ENCODE results near the gene MT1X.
A peak's percentile ranks its signal among the peaks of the same experiment; 100 is the strongest.
"Not testable (repeated sequence)": the region's sequence is repeated elsewhere in the genome, so short reads cannot be mapped to it uniquely, and the experiment has no call there.

The MT1X gene

DNA sequence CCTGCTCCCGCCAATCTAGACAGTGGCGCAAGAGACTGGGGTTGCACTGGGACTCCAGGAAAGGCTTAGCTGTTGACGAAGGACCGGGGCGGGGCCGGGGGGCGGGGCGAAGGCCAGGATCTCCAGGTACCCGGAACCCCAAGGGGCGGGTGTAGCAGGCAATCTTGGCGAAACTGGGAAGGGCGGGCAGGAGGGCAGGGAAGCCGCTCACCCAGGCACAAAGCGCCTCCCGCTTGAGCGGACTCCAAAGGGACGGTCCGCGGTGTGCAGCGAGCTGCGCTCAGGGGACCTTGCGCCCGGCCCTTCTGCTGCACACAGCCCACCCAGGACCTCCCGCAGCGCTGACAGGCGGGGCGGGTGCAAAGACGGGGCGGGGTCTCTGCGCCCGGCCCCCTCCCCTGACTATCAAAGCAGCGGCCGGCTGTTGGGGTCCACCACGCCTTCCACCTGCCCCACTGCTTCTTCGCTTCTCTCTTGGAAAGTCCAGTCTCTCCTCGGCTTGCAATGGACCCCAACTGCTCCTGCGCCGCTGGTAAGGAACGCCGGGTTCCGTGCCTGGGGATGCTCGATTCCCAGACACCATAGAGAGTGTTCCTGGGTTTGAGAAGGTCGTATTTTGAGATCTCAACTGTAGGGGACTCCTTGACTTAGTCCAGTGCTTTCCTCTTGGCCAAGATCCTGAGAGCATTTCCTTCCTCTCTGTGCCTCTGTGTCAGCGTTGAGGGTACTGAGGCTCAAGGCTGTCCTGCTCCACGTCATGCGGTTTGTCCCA is 24.5 kb upstream of the MT1X start, which contains the start of gene MT1F:
Gene MT1F, plus strand, starts transcription at position 405 of the 772 bp plus-strand sequence. Its CDS starts 100 bp downstream, at position 505.
- no peak for DNase-seq

DNA sequence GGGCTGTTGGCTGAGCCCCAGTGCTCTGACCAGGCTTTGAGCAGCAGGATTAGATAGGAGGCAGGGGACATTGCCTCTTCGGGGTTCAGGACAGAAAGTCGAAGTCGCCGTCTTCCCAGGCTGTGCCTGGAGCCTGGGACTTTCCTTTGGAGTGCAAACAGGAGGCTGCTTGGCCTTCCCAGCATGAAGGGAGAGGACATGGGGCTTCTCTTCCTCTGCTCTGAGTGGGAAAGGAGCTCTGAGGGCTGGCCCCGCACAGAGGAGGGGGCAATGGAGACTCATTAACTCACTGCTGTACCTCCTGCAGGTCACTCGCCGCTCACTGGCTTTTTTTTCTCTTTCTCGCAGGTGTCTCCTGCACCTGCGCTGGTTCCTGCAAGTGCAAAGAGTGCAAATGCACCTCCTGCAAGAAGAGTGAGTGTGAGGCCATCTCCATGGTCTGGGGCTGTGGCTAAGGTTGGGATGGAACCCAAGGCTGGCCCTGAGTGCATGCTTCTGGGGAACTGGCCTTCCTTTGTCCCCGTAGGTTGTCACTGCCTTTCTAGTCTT is 23.9 kb upstream of the MT1X start:
- no peak for DNase-seq

DNA sequence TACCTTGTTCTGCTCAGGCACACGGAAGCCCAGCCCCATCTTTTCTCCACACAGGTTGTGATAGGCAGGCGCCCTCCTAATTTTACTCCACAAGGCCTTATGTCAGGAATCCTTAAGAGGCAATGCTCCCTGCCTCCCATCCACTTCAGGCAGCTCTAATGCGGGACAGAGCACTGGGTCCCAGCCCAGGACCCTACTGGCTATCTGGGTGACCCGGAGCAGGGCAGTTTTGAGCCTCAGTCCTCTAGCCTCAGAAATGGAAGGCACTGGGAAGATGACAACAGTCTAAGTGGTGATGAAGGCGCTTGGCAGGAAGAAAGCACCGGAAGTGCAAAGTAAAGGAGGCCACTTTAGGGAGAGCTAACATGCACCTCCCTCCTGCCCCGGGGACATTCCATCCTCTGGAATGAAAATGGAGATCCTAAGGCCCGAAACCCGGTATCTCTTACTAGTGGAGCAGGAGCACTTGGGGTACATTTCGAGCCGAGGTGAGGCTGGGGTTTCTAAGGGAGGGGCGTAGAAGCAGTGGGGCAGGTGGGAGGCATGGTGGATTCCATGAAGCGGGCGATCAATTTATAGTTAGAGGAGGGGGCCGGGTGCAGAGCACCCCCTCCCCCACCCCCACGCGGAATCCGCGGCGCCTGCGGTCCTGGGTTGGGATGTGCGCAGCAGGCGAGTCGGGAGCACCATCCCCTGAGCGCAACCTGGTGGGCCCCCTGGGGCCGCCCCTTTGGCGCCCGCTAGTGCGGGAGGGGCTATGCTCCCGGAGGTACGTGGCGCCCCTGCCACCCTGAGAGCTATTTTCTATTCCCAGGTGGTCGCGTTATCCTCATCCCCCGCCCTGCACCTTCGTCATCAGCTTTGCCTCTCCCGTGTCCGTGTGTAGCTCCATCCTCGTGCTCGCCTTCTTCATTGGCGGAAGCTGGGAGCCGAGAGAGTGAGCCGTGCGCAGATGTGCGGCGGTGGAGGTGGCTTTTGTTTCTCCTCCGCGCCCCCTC is 19.6 kb upstream of the MT1X start:
- no peak for DNase-seq

DNA sequence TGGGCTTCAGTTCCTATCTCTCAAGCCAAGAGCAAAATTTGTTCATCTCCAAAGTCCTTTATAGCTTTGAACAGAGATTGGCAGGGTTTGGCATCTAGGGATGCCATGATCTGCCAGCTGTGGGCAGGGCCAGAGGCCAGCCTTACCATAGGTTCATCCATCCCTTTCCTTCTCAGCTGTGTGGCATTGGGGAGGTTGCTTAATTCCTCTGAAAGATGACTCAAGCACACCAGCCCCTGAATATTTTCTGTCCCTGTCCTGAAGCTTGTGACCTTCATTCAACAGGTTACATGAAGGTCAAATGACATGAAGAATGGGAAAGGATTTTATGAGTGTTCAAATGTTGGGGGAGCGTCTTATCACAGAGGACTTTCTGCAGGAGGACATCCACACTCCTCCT is 17.8 kb upstream of the MT1X start:
- no peak for DNase-seq

DNA sequence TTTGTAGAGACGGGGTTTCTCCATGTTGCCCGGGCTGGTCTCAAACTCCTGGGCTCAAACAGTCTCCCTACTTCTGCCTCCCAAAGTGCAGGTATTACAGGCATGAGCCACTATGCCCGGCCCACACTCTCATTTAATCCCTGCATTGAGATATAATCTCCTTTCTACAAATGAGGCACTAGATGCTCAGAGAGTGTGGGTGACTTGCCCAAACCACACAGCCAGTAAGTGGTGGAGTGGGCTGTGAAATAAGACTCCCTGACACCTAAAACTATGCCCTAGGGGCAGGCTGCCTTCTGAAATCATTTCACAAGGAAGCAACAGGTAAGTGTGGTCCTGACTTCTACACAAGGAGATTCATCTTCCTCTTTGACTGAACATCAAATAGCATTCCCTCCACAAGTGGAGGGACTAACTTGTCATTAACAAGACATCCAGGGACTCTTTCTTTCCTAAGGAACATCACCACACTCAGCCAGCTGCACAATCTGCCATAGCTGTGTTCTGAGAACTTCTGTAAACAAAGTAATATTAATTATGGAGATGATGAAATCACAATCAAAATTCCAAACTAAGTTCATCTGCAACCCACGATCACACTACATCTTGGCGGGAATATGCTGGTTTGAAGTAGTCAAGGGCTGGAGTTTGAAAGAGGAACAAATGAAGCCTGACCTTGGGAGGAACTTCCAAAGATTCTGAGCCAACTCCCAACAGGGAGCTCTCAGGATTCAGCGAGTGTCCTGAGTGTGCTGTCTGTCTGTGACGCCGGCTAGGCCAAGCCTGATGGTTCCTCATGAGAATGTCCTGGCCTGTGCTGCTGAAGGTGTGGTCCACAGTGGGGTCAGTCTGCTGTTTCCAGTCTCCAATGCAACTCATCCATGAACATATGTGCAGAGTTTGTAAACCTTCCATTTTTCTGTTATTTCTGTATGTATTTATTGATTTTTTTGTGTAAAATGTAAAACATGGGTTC is 16.7 kb upstream of the MT1X start:
- not testable (repeated sequence) for DNase-seq

DNA sequence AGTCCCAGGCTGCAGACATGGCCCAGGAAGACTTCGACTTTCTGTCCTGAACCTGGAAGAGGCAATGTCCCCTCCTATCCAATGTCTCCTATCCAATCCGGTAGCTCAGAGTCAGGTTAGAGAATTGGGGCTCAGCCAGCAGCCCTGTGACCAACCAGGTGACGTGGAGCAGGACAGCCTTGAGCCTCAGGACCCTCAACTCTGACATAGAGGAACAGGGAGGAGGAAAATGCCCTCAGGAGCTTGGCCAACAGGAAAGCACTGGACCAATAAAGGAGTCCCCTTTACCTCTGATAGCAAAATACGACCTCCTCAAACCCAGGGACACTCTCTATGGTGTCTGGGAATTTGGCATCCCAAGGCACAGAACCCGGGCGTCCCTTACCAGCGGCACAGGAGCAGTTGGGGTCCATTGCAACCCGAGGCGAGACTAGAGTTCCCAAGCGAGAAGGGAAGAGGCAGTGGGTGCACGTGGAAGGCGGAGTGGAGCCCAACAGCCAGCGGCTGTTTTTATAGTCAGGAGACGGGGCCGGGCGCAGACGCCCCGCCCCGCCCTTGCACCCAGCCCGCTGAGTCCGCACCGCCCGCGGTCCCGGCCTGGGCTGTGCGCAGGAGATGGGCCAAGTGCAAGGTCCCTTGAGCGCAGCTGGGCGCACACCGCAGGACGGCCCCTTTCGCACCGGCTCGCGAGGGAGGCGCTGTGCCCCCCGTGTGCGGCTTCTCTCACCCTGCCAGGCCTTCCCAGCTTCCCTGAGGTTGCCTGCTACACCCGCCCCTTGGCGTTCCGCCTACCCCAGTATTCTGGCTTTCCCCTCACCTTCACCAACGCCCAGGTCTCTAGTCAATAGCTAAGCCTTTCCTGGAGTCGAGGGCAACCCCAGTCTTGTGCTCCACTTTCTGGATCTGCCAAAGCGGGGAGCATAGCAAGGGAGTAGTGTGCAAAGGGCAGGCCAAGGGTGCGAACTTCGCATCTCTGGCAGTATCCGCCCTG is 14.4 kb upstream of the MT1X start, which contains the start of gene MT1G:
Gene MT1G, minus strand, starts transcription at position 485 of the 991 bp plus-strand sequence. Its CDS starts 72 bp downstream, at position 413.
- no peak for DNase-seq

DNA sequence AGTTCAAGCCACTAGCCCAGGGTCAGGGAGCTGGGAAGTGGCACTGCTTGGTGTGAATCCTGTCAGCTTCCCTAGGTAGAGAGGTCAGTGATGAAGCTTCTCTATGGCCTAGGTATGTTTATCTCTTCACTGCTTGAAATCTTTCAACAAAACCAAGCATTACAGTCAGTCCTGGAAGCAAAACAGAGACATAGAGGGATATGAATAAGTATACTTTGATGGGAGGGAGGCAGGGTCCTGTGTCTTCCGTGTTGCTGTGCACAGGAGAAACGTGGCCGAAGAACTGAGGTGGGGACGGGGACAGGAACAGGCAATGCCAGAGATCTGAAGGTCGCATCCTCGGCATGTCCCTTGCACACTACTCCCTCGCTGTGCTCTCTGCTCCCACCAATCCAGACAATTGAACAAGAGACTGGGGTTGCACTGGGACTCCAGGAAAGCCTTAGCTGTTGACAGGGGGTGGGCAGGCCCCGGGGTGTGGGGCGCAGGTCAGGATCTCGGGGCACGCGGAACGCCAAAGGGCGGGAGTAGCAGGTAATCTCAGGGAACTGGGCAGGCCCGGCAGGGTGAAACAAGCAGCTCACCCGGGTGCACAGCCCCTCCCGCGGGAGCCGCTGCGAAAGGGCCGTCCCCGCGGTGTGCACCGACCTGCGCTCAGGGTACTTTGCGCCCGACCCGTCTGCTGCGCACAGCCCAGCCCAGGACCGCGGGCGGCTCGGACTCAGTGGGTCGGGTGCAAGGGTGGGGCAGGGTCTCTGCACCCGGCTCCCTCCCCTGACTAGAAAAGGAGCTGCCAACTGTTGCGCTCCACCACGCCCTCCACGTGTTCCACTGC is 13.0 kb upstream of the MT1X start, which contains the start of gene MT1H:
Gene MT1H, plus strand, starts transcription at position 810 of the 835 bp plus-strand sequence. CDS start 71 bp downstream, outside the sequence.
- DNase-seq: no peak

DNA sequence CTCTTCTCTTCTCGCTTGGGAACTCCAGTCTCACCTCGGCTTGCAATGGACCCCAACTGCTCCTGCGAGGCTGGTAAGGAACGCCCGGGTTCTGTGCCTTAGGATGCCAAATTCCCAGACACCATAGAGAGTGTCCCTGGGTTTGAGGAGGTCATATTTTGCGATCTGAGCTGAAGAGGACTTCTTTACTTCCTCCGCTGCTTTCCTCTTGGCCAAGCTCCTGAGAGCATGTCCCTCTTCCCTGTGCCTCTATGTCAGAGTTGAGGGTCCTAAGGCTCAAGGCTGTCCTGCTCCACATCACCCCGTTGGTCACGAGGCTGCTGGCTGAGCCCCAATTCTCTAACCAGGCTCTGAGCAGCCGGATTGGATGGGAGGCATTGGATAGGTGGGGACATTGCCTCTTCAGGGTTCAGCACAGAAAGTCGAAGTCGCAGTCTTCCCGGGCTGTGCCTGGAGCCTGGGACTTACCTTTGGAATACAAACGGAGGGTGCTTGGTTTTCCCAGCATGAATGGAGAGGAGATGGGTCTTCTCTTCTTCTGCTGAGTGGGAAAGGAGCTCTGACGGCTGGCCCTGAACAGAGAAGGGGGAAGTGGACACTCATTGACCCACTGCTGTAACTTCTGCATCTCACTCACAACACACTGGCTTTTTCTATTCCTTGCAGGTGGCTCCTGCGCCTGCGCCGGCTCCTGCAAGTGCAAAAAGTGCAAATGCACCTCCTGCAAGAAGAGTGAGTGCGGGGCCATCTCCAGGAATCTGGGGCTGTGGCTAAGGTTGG is 12.2 kb upstream of the MT1X start:
- no peak for DNase-seq

DNA sequence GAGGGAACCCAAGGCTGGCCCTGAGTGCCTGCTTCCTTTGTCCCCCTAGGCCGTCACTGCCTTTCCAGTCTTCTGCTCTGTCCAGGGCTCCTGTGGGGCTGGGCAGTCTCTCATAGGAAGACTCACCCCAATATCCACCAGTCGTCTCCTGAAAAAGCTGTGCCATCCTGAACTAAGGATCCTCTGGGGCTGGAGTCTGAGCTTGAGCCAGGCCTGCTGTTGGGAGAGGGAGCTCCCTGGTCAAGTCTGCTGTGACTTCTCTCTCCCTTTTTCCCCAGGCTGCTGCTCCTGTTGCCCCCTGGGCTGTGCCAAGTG is 11.7 kb upstream of the MT1X start:
- DNase-seq: no peak

DNA sequence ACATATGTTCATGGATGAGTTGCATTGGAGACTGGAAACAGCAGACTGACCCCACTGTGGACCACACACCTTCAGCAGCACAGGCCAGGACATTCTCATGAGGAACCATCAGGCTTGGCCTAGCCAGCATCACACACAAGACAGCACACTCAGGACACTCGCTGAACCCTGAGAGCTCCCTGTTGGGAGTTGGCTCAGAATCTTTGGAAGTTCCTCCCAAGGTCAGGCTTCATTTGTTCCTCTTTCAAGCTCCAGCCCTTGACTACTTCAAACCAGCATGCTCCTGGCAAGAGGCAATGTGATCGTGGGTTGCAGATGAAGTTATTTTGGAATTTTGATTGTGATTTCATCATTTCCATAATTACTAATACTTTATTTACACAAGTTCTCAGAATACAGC is 10.6 kb upstream of the MT1X start:
- not testable (repeated sequence) for DNase-seq

DNA sequence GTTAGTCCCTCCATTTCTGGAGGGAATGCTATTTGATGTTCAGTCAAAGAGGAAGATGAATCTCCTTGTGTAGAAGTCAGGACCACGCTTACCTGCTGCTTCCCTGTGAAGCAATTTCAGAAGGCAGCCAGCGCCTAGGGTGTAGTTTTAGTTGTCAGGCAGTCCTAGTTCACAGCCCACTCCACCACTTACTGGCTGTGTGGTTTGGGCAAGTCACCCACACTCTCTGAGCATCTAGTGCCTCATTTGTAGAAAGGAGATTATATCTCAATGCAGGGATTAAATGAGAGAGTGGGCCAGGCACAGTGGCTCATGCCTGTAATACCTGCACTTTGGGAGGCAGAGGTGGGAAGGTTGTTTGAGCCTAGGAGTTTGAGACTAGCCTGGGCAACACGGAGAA is 10.1 kb upstream of the MT1X start:
- not testable (repeated sequence) for DNase-seq

DNA sequence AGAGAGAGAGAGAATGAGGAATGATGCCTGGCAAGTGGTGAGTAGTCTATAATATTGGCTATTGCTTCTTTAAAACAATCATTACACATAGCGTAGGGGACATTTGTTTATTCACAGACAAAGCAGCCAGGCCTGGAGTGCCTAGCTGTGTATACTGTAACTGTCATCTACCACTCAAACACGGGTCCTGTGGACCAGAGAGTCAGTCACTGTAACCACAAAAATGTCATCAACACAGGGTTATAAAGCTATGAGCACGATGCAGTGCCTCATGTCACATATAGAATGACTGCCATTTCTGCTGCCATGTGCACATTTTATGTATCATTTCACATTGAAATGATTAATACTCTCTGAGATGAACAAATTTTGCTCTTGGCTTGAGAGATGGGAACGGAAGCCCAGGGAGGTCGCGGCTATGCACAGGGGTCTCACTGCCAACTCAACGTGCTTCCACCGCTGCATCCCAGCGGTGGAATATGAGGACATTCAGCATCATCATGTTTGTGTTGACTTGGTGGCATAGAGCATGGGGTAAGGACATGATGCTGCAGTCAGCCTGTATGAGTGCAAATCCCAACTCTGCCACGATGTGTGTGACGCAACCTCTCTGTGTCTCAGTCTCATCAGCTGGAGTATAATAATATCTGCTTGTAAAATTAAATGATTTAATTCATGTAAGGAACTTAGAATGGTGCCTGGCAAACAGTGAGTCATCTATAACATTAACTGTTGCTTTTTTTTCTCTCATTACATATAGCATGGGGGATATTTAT is 9.3 kb upstream of the MT1X start:
- no peak for DNase-seq

DNA sequence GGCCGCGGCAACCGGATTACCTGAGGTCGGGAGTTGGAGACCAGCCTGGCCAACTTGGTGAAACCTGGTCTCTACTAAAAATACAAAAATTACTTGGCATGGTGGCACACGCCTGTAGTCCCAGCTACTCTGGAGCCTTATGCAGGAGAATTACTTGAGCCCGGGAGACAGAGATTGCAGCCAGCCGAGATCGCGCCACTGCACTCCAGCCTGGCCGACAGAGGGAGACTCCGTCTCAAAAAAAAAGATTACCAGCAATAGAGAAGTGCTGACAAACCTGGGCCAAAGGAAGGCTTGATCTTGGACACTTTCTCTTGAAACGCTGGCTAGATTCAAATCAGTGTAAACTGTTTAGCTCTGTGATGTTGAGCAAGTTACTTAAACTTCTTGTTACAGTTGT is 8.3 kb upstream of the MT1X start:
- peak; percentile 8 for DNase-seq

DNA sequence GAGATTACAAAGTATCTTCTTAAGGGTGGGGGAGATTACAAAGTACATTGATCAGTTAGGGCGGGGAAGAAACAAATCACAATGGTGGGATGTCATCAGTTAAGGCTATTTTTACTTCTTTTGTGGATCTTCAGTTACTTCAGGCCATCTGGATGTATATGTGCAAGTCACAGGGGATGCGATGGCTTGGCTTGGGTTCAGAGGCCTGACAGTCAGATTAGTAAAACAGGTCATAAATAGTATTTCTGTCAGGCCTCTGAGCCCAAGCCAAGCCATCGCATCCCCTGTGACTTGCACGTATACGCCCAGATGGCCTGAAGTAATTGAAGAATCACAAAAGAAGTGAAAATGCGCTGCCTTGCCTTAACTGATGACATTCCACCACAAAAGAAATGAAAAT is 7.7 kb upstream of the MT1X start:
- DNase-seq: not testable (repeated sequence)

DNA sequence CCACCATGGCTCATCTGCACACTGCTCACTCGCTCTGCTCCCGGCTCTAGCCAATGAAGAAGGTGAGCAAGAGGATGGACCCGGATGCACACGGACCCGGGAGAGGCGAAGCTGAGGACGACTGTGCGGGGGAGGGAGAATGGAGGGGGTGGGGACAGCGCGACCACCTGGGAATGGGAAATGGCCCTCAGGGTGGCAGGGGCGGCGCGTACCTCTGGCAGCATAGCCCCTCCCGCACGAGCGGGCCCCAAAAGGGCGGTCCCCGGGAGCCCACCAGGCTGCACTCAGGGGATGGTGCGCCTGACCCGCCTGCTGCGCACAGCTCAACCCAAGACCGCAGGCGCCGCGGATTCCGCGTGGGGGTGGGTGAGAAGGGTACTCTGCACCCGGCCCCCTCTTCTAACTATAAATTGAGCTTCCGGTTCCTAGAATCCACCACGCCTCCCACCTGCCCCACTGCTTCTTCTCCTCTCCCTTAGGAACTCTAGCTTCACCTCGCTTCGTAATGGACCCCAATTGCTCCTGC is 6.5 kb upstream of the MT1X start:
- no peak for DNase-seq

DNA sequence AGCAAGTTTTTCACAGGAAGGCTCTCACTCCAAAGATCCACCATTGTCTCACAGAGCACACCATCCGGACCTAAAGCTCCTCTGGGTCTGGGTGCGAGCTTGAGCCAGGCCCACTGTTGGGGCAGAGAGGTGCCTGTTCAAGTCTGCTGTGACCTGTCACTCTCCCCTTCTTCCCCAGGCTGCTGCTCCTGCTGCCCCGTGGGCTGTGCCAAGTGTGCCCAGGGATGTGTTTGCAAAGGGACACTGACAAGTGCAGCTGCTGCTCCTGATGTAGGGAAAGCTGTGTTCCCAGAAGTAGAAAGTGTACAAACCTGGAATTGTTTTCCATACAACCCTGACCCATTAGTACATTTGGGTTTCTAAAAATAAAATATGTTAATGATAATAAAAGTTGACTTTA is 4.8 kb upstream of the MT1X start:
- no peak for DNase-seq

DNA sequence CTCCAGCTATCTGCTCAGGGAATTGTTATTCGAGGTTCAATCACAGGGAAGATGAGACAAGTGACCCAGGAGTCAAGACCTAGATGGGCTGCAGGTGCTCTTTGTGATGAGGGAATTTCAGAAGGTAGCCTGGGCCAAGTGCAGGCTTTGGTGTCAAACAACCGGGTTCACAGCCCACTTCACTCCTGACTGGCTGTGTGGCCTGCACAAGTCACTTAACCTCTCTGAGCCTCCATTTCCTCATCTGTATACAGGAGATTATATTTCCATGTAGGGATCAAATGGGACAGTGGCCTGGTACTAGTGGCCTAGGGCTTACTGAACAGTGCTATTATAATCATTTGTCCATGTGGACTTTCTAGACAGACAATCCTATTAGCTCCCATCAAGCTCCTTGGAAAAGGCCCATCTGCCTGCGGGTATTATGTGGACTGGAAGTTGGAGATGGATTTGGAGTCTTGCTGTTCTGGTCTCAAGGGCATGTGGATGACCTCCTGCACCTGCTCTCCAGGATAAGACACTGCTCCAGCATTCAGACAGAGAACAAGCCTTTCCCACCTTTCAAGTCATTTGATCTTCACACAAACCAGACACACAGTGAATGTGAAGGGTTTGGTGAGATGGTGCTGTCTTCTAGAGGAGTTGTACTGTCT is 3.1 kb upstream of the MT1X start:
- DNase-seq: no peak
